Sigmoid colon (tissue), 4 donors: ENCODE data around the gene FOXM1.

Source experiments
- POLR2A ChIP-seq, 2 donors: fragments of 450-650 bp; IDR thresholded peaks; one replicate each; pipeline ENCODE4 v1.6.1; 2016; ENCODE audit warnings: antibody characterized with exemption in 2 of 2, mild to moderate bottlenecking in 2 of 2, moderate library complexity in 2 of 2
- POLR2AphosphoS5 ChIP-seq, 4 donors: sonication (generic); formaldehyde crosslinking; IDR thresholded peaks; one replicate each; pipeline ENCODE4 v1.6.1; 2017; ENCODE audit warnings: antibody characterized with exemption in 4 of 4

DNA sequence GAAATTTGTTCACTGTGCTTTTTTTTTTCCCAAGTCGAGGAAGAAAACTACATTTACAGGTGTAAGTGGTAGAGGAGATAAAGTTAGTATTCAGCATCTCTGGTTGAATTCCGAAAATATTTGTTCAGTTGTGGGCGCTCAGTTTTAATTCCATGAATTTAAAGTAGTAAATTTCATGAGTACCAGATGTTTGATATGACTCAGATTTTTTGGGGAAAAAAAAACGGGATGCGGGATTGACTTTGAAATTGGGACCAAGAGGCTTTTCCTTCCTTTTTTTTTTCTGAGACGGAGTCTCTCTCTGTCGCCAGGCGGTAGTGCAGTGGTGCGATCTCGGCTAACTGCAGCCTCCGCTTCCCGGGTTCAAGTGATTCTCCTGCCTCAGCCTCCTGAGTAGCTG is 15.3 kb upstream of the FOXM1 start:
- TF ChIP-seq POLR2A (IDR thresholded peaks at IDR 0.05) (no peak), POLR2AphosphoS5 (IDR thresholded peaks at IDR 0.05) (no peak)
